ENCODE data around the gene EI24.
"Not testable (repeated sequence)": the region's sequence is repeated elsewhere in the genome, so short reads cannot be mapped to it uniquely, and the experiment has no call there.

EI24 gene

GRCh38 chr11:125568970-125569914, at the start of gene EI24:
TSS of gene EI24 (plus strand) at chr11:125569477. CDS start at chr11:125572528, 3,051 bp downstream.
- peak; percentile 88 for DNase-seq

DNA sequence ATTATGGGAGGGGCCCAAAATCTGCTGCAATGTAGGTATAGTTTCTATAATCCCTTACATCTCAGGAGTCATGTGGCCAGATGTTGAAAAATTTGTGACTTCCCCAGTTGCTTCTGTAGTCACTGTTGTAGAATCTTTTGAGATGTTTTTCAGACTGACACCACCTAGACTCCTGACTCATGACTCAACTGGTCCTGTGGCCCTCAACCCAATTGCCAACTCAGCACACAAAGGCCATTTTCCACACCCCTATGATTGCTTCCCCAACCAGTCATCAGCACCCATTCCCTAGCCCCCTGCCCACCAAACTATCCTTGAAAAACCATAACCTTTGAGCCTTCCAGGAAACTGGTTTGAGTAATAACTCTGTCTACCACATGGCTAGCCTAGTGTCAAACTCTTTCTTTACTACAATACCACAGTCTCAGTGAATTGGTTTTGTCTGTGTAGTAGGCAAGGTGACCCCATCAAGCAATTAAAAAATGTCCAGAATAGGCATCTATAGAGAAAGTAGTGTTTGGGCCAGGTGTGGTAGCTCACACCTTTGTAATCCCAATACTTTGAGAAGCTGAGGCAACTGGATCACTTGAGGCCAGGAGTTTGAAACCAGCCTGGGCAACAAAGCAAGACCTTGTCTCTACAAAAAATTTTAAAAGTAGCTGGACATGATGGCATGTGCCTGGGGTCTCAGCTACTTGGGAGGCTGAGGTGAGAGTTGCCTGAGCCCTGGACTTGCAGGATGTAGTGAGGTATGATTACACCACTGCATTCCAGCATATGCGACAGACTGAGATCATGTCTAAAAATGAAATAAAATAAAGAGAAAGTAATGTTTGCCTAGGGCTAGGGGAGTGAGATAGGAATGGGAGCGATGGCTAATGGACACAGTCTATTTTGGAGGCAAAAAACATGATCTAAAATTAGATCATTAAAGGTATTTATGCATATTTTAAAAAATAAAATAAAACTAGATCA, 49.1 kb upstream of the EI24 start:
- DNase-seq: peak; percentile 17

GRCh38 chr11:125525303-125525702, 44.0 kb upstream of the EI24 start:
- DNase-seq: no peak

DNA sequence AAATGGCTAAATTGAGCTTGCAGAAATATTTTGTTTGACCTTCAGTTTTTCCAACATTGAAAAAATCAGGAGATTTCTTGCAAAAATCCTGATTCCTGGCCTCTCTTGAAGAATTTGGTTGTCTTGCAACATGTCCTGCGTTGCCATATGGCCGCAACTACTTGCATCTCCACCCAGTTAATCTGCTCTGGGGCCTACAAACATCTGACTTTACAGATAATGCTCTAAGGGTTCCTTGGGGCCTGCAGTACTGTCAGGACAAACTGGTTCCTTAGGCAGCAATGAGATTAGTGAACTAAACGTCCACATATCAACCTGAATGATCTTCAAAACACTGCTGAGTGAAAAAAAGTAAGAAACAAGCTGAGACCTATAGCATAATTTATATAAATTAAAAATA, 36.6 kb upstream of the EI24 start:
- DNase-seq: no peak

DNA sequence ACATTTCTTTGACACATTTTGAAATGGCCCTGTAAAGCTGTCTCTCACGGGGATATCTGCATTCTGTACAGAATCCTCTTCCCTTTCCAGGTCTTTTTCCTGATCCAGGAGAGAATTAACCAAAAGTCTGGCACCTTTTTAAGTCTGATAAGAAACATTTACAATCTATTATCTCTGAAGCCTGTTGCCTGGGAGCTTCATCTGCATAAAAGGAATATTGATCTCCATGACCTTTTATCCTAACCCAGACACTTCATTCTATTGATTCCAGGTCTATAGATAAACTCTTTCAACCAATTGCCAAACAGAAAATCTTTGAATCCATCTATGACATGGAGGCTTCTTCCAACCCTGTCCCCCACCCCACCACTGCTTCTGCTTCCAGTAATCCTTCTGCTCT, 33.7 kb upstream of the EI24 start:
- no peak for DNase-seq

DNA sequence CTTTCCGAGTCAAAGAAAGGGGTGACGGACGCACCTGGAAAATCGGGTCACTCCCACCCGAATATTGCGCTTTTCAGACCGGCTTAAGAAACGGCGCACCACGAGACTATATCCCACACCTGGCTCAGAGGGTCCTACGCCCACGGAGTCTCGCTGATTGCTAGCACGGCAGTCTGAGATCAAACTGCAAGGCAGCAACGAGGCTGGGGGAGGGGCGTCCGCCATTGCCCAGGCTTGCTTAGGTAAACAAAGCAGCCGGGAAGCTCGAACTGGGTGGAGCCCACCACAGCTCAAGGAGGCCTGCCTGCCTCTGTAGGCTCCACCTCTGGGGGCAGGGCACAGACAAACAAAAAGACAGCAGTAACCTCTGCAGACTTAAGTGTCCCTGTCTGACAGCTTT, 32.4 kb upstream of the EI24 start:
- not testable (repeated sequence) for DNase-seq

GRCh38 chr11:125542709-125543108, 26.6 kb upstream of the EI24 start:
- DNase-seq: no peak

- DNase-seq: no peak
These were observed 18.5 kb upstream of the EI24 start for GRCh38 chr11:125550780-125551179.

DNA sequence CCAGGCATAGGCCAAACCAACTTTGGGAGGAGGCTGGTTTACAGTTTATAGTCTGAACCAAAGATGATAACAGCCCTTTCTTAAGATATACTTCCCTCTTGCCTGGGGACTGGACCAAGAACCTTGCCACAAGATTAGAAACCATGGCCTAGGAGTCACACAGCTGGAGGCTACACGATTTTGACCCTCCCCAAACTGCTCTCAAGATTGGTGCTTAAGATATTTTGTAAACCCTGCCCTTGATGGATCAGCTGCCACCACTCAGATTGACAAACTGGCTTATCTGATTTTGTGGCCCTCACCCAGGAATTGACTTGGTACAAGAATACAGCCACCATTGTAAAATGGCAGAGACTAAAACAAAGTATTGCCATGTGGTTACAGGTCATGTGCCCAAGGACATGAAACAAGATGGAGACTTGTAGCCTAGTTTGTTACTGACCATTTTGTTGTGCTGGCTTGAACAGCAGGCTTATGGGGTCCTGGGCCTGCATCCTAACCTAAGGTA, 17.4 kb upstream of the EI24 start:
- no peak for DNase-seq

DNA sequence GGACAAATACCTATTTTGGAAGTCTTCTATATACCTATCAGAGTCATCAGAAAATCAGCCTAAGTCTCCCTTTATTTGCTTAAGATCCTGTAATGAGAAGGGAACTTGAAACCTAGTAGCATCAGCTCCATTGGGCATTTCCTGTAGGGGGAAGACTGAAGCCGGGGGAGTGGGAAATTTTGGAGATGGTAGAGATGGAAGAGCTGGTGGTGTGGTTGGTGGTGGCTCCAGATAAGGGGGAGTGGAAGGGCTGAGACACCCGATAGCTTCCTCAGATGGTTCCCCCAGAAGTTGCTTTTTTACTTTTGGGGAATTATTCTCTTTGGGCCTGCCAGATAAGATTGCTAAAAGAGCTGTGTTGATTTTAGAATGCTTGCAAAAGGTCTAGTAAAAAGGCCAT, 16.4 kb upstream of the EI24 start:
- no peak for DNase-seq

DNA sequence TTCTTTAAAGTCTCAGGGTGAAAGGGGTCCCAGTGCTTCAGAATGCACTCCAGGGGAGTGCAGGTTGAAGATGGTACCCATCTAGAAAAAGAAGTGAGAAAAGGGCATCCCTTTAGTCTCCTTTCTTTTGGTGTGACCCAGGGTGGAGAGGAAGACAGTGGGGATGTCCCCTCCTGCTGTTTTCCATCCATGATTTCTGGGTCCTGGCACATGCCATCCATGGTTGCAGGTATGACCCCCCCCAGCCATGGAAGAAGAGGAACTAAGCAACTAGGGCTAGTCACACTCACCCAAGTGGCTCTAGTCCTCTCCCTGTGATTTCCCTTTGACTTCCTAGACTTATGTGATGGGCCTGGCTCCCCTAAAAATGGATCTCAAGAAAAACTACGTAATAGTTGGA, 15.9 kb upstream of the EI24 start:
- DNase-seq: no peak

GRCh38 chr11:125554038-125554437, 15.2 kb upstream of the EI24 start:
- DNase-seq: no peak

- no peak for DNase-seq
These were observed 9.4 kb upstream of the EI24 start for GRCh38 chr11:125559888-125560287.

- no peak for DNase-seq
These were observed 7.4 kb upstream of the EI24 start for GRCh38 chr11:125561924-125562323.

DNA sequence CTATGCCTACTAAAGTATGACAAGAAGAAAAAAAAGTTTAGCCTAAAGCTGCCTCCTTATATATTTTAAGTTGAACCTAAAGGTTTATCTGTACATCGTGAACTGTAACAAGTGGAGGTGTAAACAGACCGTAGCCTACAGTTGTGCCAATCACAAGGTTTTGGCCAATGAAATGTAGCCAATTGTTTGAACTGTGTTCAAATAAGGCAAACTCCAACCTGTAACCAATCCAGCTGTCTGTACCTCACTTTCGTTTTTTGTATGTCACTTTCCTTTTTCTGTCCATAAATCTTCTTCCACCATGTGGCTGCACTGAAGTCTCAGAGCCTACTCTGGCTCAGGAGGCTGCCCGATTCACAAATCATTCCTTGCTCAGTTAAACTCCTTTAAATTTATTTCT, 6.8 kb upstream of the EI24 start:
- no peak for DNase-seq

GRCh38 chr11:125564357-125564756, 4.9 kb upstream of the EI24 start:
- no peak for DNase-seq

GRCh38 chr11:125566235-125566634, 3.0 kb upstream of the EI24 start:
- DNase-seq: no peak

DNA sequence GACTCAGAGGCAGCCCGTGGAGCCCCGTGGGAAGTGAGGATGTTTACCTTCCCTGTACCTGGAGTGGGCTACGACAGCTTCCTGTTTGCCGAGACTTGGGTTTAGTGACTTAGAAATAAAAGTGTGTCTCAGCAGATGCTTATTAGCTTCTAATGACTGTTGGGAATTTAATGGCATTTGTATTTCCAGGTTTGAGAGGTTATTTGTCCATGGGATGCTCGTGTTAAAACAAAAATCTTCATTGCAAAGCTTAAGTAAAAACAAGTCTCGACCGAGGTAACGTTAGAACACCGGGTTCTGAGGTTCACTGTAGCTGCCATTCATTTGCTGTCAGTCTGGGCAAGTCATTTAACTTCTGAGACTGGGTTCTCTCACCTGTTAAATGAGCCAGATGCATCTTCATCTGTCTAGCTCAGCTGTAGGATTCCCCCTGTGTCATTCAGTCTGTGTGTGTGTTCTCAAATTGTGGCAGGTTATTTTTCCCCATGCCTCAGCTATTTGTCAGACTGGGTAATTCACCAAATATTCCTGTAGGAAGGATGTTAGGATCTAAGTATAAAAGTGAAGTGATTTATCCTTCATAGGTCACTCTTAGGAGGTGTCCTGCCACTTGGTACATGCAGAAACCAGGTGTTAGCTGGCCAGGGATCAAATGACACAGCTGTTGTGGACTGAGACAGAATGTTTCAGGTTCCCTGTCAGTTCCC, 791 bp downstream of the EI24 start:
- peak; percentile 14 for DNase-seq

- DNase-seq: no peak
These were observed 1.7 kb downstream of the EI24 start for GRCh38 chr11:125570952-125571351.

GRCh38 chr11:125572916-125573315, 3.6 kb downstream of the EI24 start:
- DNase-seq: no peak

GRCh38 chr11:125577181-125577580, 7.9 kb downstream of the EI24 start:
- not testable (repeated sequence) for DNase-seq

DNA sequence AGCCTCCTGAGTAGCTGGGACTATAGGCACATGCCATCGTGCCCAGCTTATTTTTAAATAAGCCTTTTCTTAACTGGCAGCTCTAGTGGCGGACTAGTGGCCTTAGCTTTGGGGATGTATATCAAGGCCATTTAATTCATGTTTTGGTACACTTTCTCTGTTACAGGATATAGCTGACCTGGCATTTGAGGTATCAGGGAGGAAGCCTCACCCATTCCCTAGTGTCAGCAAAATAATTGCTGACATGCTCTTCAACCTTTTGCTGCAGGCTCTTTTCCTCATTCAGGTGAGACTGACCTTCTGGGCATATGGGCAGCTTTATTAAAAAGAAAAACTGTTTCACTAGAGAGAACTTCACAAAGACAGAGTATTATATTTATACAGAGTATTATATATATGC, 9.5 kb downstream of the EI24 start:
- DNase-seq: no peak

- no peak for DNase-seq
These were observed 10.5 kb downstream of the EI24 start for GRCh38 chr11:125579811-125580210.

Data from CD4-positive, alpha-beta T cell treated with Interleukin-4 for 4 hours (primary cell).